Measurements from ENCODE around the gene SEM1.

DNA sequence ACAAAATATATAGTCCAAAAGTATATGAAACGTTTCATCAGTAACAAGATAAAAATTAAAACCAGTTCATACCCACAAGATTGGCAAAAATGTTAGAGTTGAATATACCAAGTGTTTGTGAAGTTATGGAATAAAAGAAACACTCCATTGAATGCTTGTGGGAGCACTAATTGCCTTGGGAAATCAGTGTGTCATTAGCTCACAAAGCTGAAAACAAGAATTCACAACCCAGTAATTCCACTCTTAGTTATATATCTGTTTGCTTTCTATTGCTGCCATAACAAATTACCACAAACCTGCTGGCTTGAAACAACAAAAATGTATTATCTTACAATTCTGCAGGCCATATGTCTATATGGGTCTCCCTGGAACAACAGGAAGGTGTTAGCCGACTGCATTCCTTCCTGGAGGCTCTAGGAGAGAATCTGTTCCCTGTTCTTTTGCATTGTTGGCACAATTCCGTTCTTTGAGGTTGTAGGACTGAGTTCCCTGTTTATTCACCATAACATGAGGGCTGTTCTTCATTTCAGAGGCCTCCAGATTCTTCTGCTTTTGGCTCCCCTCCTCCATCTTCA lies 45.7 kb downstream of the SEM1 start:
- TF ChIP-seq, protein P1, sequence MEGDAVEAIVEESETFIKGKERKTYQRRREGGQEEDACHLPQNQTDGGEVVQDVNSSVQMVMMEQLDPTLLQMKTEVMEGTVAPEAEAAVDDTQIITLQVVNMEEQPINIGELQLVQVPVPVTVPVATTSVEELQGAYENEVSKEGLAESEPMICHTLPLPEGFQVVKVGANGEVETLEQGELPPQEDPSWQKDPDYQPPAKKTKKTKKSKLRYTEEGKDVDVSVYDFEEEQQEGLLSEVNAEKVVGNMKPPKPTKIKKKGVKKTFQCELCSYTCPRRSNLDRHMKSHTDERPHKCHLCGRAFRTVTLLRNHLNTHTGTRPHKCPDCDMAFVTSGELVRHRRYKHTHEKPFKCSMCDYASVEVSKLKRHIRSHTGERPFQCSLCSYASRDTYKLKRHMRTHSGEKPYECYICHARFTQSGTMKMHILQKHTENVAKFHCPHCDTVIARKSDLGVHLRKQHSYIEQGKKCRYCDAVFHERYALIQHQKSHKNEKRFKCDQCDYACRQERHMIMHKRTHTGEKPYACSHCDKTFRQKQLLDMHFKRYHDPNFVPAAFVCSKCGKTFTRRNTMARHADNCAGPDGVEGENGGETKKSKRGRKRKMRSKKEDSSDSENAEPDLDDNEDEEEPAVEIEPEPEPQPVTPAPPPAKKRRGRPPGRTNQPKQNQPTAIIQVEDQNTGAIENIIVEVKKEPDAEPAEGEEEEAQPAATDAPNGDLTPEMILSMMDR (IDR thresholded peaks at IDR 0.05; ENCODE audit: low read depth, low read length), result no peak
- TF ChIP-seq EZH2phosphoT487 (IDR thresholded peaks at IDR 0.05; ENCODE audit: low read depth), result no peak
